ENCODE data around the gene CDC42SE2.
"Not testable (repeated sequence)": the region's sequence is repeated elsewhere in the genome, so short reads cannot be mapped to it uniquely, and the experiment has no call there.

Gene CDC42SE2

DNA sequence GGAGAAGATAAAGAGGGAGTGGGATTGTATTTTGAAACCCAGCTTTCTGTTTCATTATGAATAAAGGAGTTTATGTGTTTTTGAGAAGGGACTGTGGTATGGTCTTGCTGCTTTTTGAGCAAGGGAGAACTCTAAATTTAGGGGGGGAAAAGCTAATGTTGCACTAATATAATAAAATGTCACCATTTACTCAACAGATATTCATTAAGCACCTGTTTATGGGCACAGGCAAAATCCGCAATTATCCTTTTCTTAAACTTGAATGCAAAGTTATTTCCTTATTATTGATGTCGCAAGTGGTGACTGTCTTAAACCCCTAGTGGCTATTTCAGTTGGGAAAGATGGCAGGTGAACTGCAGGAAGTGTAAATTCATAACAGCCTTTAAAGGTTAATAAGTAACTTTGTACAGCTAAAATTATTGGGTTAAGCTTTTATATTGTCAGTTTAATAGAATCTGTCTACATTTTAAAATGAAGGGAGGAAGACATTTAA, 1.5 kb downstream of the CDC42SE2 start:
- H3K4me3 ChIP-seq (ENCODE audit: low read depth in 1 of 2, low read length in 1 of 2) = peak overlapping the region; percentile 95 to 99
- H3K9me3 ChIP-seq = no peaks in the 10 kb centered on the region
- no peaks in the 10 kb centered on the region for H3K27me3 ChIP-seq
- H3K4me1 ChIP-seq (ENCODE audit: control insufficient read depth in 1 of 2, insufficient read depth in 1 of 2, low read depth in 1 of 2, low read length in 1 of 2) = peaks cover 54 to 65% of the 10 kb centered on the region in 2 experiments
- no peaks in the 10 kb centered on the region for H3K36me3 ChIP-seq
- H3K27ac ChIP-seq = peak overlapping the region; percentile 97
- TF ChIP-seq, protein P1, sequence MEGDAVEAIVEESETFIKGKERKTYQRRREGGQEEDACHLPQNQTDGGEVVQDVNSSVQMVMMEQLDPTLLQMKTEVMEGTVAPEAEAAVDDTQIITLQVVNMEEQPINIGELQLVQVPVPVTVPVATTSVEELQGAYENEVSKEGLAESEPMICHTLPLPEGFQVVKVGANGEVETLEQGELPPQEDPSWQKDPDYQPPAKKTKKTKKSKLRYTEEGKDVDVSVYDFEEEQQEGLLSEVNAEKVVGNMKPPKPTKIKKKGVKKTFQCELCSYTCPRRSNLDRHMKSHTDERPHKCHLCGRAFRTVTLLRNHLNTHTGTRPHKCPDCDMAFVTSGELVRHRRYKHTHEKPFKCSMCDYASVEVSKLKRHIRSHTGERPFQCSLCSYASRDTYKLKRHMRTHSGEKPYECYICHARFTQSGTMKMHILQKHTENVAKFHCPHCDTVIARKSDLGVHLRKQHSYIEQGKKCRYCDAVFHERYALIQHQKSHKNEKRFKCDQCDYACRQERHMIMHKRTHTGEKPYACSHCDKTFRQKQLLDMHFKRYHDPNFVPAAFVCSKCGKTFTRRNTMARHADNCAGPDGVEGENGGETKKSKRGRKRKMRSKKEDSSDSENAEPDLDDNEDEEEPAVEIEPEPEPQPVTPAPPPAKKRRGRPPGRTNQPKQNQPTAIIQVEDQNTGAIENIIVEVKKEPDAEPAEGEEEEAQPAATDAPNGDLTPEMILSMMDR (IDR thresholded peaks at IDR 0.05) = peak; percentile 63

GRCh38 chr5:131266370-131267060, 2.7 kb downstream of the CDC42SE2 start:
- peaks cover 49 to 62% of the 10 kb centered on the region in 2 experiments for H3K4me1 ChIP-seq (ENCODE audit: control insufficient read depth in 1 of 2, insufficient read depth in 1 of 2, low read depth in 1 of 2, low read length in 1 of 2)
- H3K4me3 ChIP-seq (ENCODE audit: low read depth in 1 of 2, low read length in 1 of 2) = peak overlapping the region in 1 of 2 experiments; percentile 99

DNA sequence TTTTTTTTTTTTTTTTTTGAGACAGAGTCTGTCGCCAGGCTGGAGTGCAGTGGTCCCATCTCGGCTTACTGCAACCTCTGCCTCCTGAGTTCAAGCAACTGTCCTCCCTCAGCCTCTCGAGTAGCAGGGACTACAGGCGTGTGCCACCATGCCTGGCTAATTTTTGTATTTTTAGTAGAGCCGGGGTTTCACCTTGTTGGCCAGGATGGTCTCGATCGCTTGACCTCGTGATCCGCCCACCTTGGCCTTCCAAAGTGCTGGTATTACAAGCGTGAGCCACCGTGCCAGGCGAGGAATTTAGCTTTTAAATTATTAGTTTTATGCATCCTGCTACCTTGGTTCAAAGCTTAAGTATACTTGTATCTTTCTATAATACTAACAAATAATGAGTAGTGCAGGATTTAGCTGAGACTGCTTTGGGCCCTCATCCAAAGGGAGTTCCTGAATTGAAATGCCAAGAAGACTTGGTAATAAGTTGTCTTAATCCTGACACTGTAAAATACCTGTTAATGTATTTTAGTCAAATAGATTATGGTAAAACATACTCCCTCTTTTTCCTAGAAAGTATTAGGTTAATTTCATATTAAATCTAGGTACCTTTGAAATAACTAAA, 5.0 kb downstream of the CDC42SE2 start:
- Histone ChIP-seq H3K4me3 (ENCODE audit: low read depth in 1 of 2, low read length in 1 of 2) (no peak overlapping the region), H3K27ac (peak overlapping the region; percentile 7), H3K36me3 (no peaks in the 10 kb centered on the region), H3K27me3 (no peaks in the 10 kb centered on the region), H3K9me3 (no peaks in the 10 kb centered on the region), H3K4me1 (ENCODE audit: control insufficient read depth in 1 of 2, insufficient read depth in 1 of 2, low read depth in 1 of 2, low read length in 1 of 2) (peaks cover 54 to 64% of the 10 kb centered on the region in 2 experiments)
- TF ChIP-seq, protein P1 (IDR thresholded peaks at IDR 0.05) = no peak

More at GRCh38 chr5:131266370-131267060, 2.7 kb downstream of the CDC42SE2 start:
- H3K9me3 ChIP-seq = no peaks in the 10 kb centered on the region
- TF ChIP-seq, protein P1 (IDR thresholded peaks at IDR 0.05) = no peak
- H3K27ac ChIP-seq = peak overlapping the region; percentile 97
- no peaks in the 10 kb centered on the region for H3K36me3 ChIP-seq
- H3K27me3 ChIP-seq = no peaks in the 10 kb centered on the region

DNA sequence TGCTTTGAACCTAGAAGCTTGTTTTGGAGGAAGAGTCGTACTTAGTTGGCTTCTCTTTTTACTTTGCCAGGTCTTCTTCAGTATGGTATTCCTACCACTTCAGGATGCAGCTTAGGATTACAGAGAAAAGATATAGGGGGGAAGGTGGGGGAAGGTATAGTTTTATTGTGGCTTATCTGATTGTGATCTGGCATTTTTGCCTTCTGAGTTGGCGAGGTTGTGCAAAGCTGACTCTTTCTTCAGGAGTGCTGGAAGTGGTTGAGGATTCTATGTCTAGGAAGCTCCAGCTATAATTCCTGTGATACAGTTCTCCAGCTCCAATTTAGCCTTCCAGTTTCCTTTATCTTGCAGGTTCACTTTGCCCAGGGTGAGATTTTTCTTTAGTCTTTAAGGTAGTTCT, 7.0 kb downstream of the CDC42SE2 start:
- TF ChIP-seq, protein P1 (IDR thresholded peaks at IDR 0.05) = no peak
- Histone ChIP-seq H3K27me3 (no peaks in the 10 kb centered on the region), H3K4me1 (ENCODE audit: control insufficient read depth in 1 of 2, insufficient read depth in 1 of 2, low read depth in 1 of 2, low read length in 1 of 2) (peaks cover 49 to 60% of the 10 kb centered on the region in 2 experiments), H3K27ac (peak overlapping the region; percentile 59), H3K36me3 (no peaks in the 10 kb centered on the region), H3K9me3 (no peaks in the 10 kb centered on the region), H3K4me3 (ENCODE audit: low read depth in 1 of 2, low read length in 1 of 2) (no peak overlapping the region)

DNA sequence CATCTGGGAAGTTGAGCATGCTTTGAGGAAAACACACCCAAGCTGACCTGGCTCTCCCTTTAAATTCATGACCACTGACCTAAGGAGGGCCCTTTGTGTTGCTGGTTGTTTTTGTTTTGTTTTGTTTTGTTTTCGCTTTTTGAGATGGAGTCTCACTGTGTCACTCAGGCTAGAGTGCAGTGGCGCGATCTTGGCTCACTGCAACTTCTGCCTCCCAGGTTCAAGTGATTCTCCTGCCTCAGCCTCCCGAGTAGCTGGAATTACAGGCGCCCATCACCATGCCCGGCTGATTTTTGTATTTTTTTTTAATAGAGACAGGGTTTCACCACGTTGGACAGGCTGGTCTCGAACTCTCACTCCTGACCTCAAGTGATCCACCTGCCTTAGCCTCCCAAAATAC, 8.0 kb downstream of the CDC42SE2 start:
- not testable (repeated sequence) for H3K36me3 ChIP-seq; H3K4me3 ChIP-seq (ENCODE audit: low read depth in 1 of 2, low read length in 1 of 2); H3K9me3 ChIP-seq; H3K27me3 ChIP-seq
- Histone ChIP-seq H3K4me1 (ENCODE audit: control insufficient read depth in 1 of 2, insufficient read depth in 1 of 2, low read depth in 1 of 2, low read length in 1 of 2) (peaks cover 38 to 51% of the 10 kb centered on the region in 2 experiments), H3K27ac (peak overlapping the region; percentile 59)

- Histone ChIP-seq H3K4me3 (ENCODE audit: low read depth in 1 of 2, low read length in 1 of 2) (no peak overlapping the region), H3K9me3 (no peaks in the 10 kb centered on the region), H3K27ac (peak overlapping the region; percentile 59), H3K36me3 (no peaks in the 10 kb centered on the region), H3K4me1 (ENCODE audit: control insufficient read depth in 1 of 2, insufficient read depth in 1 of 2, low read depth in 1 of 2, low read length in 1 of 2) (peaks cover 34 to 46% of the 10 kb centered on the region in 2 experiments), H3K27me3 (no peaks in the 10 kb centered on the region)
- TF ChIP-seq, protein P1 (IDR thresholded peaks at IDR 0.05) = no peak
These were observed 8.5 kb downstream of the CDC42SE2 start for GRCh38 chr5:131272307-131272706.
